Brain microvascular endothelial cell (primary cell): ENCODE data around the gene RNGTT.
A peak's percentile ranks its signal among the peaks of the same experiment; 100 is the strongest.
"Not testable (repeated sequence)": the region's sequence is repeated elsewhere in the genome, so short reads cannot be mapped to it uniquely, and the experiment has no call there.

Experiments used
- DNase-seq: peaks from one replicate; pipeline ENCODE4 v3.0.0-alpha.2; 2020
- H3K27ac ChIP-seq: fragments of 250-450 bp; sonication (Bioruptor Pico); 2 replicates; pipeline ENCODE4 v1.5.1; 2020; ENCODE audit warnings: mild to moderate bottlenecking, moderate library complexity
- H3K27me3 ChIP-seq: fragments of 250-450 bp; sonication (Bioruptor Pico); replicated peaks from 2 replicates; pipeline ENCODE4 v1.5.1; 2020; ENCODE audit warnings: mild to moderate bottlenecking
- H3K36me3 ChIP-seq: fragments of 250-450 bp; sonication (Bioruptor Pico); replicated peaks from 2 replicates; pipeline ENCODE4 v1.5.1; 2020; ENCODE audit warnings: mild to moderate bottlenecking
- H3K4me3 ChIP-seq: 2 replicates; pipeline ENCODE4 v1.5.1; 2011; ENCODE audit warnings: low read depth, mild to moderate bottlenecking, control low read depth, low read length, moderate library complexity
- in situ Hi-C: cut with HindIII; loops from 2 replicates; pipeline ENCODE4 v1.10.0; 2017; ENCODE audit warnings: low sequenced_read_pairs, low pct_ligation_motif_present
- TF ChIP-seq, protein P1 (sequence below): IDR thresholded peaks from 2 replicates; pipeline ENCODE4 v1.5.1; 2011; ENCODE audit warnings: low read depth, mild to moderate bottlenecking, moderate library complexity, low read length, control low read depth, inconsistent platforms; ENCODE audit errors: missing control alignments

Gene RNGTT

DNA sequence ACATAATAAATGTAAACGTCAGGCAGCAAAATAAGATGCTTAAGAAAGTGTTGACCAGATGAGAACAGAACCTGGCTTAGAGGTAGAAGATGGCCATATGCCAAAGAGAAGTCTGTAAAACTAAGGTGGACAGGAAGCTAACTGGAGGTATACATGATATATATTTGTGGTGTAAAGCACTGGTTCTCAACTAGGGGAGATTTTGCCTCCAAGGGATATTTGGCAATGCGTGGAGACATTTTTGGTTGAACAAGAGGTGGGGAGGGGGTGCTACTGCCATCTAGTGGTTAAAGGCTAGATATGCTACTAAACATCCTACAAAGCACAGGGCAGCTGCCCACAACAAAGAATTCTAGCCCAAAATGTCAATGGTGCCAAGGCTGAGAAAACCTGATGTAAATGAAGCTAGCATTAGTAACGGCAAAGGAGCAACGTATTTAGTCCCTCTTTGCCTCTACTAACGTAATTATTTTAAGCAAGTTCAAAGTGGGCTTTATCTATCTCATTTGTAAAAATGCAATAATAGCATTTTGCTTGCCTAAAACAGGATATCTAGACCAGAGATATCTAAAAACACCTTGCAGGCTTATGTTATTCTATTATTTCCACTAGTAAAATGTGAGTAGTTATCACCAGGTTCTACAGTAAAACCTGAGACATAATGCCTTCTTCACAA, 182.6 kb downstream of the RNGTT start:
- H3K27me3 ChIP-seq, result no peaks in the 10 kb centered on the region
- DNase-seq, result peak; percentile 57
- in situ Hi-C loops, result no loop called here
- H3K4me3 ChIP-seq, result no peak overlapping the region
- no peaks in the 10 kb centered on the region for H3K36me3 ChIP-seq
- TF ChIP-seq, protein P1, sequence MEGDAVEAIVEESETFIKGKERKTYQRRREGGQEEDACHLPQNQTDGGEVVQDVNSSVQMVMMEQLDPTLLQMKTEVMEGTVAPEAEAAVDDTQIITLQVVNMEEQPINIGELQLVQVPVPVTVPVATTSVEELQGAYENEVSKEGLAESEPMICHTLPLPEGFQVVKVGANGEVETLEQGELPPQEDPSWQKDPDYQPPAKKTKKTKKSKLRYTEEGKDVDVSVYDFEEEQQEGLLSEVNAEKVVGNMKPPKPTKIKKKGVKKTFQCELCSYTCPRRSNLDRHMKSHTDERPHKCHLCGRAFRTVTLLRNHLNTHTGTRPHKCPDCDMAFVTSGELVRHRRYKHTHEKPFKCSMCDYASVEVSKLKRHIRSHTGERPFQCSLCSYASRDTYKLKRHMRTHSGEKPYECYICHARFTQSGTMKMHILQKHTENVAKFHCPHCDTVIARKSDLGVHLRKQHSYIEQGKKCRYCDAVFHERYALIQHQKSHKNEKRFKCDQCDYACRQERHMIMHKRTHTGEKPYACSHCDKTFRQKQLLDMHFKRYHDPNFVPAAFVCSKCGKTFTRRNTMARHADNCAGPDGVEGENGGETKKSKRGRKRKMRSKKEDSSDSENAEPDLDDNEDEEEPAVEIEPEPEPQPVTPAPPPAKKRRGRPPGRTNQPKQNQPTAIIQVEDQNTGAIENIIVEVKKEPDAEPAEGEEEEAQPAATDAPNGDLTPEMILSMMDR, result peak; percentile 85
- no peak overlapping the region for H3K27ac ChIP-seq

DNA sequence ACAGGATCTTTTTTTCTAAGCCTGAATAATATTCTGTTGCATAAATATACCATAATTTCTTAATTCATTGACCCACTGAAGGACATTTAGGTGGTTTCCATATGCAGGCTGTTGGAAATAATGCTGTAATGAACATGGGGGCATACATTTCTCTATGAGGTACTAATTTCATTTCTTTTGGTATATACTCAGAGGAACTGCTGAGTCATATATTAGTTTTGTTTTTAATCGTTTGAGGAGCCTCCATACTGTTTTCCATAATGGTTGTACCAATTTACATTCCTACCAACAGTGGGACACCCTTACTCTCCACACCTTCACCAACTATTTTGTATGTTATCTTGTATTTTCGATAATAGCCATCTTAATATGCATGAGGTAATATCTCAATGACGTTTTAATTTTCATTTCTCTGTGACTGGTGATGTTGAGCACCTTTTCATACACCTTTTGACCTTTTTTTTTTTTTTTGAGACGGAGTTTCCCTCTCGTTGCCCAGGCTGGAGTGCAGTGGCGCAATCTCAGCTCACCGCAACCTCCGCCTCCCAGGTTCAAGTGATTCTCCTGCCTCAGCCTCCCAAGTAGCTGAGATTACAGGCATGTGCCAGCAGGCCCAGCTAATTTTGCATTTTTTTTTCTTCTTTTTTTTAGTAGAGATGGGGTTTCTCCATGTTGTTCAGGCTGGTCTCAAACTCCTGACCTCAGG, 187.4 kb downstream of the RNGTT start:
- no peak for DNase-seq
- TF ChIP-seq, protein P1, result no peak
- no peaks in the 10 kb centered on the region for H3K36me3 ChIP-seq
- in situ Hi-C loops, result no loop called here
- H3K4me3 ChIP-seq, result no peak overlapping the region
- no peak overlapping the region for H3K27ac ChIP-seq
- no peaks in the 10 kb centered on the region for H3K27me3 ChIP-seq

DNA sequence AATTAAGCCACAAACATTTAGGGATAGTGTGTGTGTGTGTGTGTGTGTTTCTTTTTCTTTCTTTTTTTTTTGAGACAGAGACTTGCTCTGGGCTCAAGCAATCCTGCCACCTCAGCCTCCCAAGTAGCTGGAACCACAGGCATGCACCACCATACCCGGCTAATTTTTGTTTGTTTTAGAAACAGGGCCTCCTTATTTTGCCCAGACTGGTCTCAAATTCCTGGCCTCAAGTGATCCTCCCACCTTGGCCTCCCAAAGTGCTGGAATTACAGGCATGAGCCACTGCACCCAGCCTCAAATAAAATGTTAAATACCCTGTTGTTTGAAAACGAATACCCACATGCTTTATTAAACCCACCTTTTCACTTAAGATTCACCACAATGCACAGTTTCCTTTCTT, 195.3 kb downstream of the RNGTT start:
- H3K36me3 ChIP-seq, H3K4me3 ChIP-seq, H3K27me3 ChIP-seq, H3K27ac ChIP-seq, DNase-seq, in situ Hi-C loops: not testable (repeated sequence)

DNA sequence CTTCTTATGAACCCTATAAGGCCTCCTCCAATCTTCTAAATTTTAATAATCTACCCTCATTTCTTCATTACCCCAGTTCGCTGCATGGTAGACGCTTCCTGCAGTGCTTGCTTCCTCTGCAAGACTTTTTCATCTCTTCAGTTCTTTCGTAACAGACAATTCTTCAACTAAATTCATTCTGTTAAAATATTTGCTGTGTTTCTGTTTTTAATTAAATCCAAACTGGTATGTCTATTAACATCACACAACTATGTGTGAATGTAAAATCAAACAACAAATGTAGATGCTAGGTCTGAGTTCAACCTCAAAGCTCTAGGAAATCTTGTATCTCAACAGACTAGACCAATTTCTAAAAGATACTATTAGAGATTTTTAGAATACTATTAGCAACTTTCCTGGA, 199.3 kb downstream of the RNGTT start:
- Histone ChIP-seq H3K4me3 (no peak overlapping the region), H3K27me3 (no peaks in the 10 kb centered on the region), H3K27ac (no peak overlapping the region), H3K36me3 (no peaks in the 10 kb centered on the region)
- in situ Hi-C loops, result no loop called here
- no peak for DNase-seq
- TF ChIP-seq, protein P1, result no peak

DNA sequence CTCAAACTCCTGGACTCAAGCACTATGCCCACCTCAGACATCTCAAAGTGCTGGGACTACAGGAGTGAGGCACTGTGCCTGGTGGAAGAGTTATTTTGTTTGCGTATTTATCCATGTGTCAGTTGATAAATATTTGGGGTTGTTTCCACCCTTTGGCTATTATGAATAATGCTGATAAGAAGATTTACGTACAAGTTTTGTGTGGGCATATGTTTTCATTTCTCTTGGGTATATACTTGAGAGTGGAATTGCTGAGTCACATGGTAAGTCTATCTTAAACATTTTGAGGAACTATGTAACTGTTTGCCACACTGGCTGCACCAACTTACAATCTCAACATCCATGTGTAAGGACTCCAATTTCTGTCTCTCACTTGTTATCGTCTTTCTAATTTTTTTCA, 200.3 kb downstream of the RNGTT start:
- Histone ChIP-seq H3K36me3 (no peaks in the 10 kb centered on the region), H3K27ac (no peak overlapping the region), H3K27me3 (no peaks in the 10 kb centered on the region), H3K4me3 (no peak overlapping the region)
- peak; percentile 9 for DNase-seq
- in situ Hi-C loops, result no loop called here
- TF ChIP-seq, protein P1, result no peak

DNA sequence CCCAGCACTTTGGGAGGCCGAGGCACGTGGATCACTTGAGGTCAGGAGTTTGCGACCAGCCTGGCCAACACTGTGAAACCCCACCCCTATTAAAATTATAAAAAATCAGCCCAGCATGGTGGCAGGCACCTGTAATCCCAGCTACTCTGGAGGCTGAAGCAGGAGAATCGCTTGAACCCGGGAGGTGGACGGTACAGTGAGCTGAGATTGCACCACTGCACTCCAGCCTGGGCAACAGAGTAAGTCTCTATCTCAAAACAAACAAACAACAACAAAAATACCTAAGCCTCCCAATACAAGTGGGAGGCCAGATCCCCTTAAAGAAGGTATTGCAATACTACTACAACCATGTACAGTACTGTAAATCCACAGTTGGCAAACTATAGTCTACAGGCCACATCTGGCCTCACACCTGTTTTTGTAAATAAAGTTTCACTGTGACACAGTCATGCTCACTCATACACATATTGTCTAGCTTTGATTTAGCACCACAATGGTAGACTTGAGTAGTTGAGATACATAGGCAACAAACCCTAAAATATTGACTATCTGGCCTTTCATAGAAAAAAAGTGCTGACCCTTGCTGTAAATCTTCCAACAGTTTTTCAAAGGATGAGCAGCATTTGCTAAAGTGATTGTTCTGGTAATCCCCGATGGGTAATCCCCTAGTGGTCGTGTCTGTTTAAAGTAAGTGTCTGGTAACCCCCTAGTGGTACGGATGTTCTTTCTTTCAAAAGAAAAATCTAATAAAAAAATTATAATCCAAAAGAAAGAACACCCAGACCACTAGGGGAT, 202.0 kb downstream of the RNGTT start:
- TF ChIP-seq, protein P1, result no peak
- Histone ChIP-seq H3K27me3 (no peaks in the 10 kb centered on the region), H3K27ac (no peak overlapping the region), H3K36me3 (no peaks in the 10 kb centered on the region), H3K4me3 (no peak overlapping the region)
- in situ Hi-C loops, result no loop called here
- DNase-seq, result no peak
